Esophagus squamous epithelium (tissue), 4 donors: ENCODE data around the gene MAN2A2.
"Not testable (repeated sequence)": the region's sequence is repeated elsewhere in the genome, so short reads cannot be mapped to it uniquely, and the experiment has no call there.

ENCODE experiments used
- CTCF ChIP-seq, 6 experiments: fragments of 450-650 bp in 4 of 6; fragments of 200-600 bp in 2 of 6; sonication (generic) in 2 of 6; IDR thresholded peaks; one replicate each; pipeline ENCODE4 v1.5.1; 2016 to 2019; ENCODE audit warnings: antibody characterized with exemption in 6 of 6, mild to moderate bottlenecking in 4 of 6, moderate library complexity in 4 of 6
- POLR2A ChIP-seq, 4 donors: fragments of 450-650 bp; IDR thresholded peaks; one replicate each; pipeline ENCODE4 v1.6.1; 2017; ENCODE audit warnings: antibody characterized with exemption in 4 of 4, mild to moderate bottlenecking in 4 of 4, moderate library complexity in 3 of 4

GRCh38 chr15:90874986-90875385 lies 28.1 kb upstream of the MAN2A2 start:
- not testable (repeated sequence) for TF ChIP-seq CTCF, POLR2A (IDR thresholded peaks at IDR 0.05)
